GM12878 (cell line): ENCODE measurements around the gene HTRA2. TPM values are rescaled to one million over a fixed set of nuclear protein-coding genes. Genes with fewer than 3 reads are reported as not detected.

Experiments used
- ATAC-seq: fragments of 200-7000 bp; cut with Tn5 transposase; 3 replicates; pipeline ENCODE4 v1.9.1; 2020; ENCODE audit warnings: mild to moderate bottlenecking, moderate library complexity
- BruUV-seq: library from RNA; stranded (reverse); fragments of 400-500 nt; replicated peaks from 2 replicates; lab custom pipeline; 2021; lab: Mats Ljungman, UMichigan
- CTCF ChIA-PET: fragments of 300-600 bp; sonication (Branson Sonifier 250); formaldehyde crosslinking; extraction: SDS; loops from one replicate; lab custom pipeline; 2021; ENCODE audit warnings: inconsistent platforms; lab: Yijun Ruan, JAX
- POLR2A ChIA-PET: fragments of 350-600 bp; formaldehyde crosslinking; extraction: SDS; loops from one replicate; lab custom pipeline; 2021; ENCODE audit warnings: inconsistent platforms; lab: Charles Lee
- RAD21 ChIA-PET: fragments of 300-600 bp; sonication (Branson Sonifier 250); formaldehyde crosslinking; loops from one replicate; lab custom pipeline; 2023; ENCODE audit warnings: antibody characterized with exemption; ENCODE audit not compliant: unreplicated experiment; lab: Charles Lee
- SMC1A ChIA-PET: fragments of 300-600 bp; sonication (Branson Sonifier 250); formaldehyde crosslinking; loops from one replicate; lab custom pipeline; 2023; ENCODE audit not compliant: unreplicated experiment, uncharacterized antibody; lab: Charles Lee
- DNase-seq: peaks from one replicate; pipeline ENCODE4 v3.0.0-alpha.2; 2011; ENCODE audit warnings: low read depth, low spot score
- FAIRE-seq: peaks from 3 replicates; lab custom pipeline; 2011; peaks lifted over from hg19 to GRCh38; lab: Jason Lieb, UNC
- H2AFZ ChIP-seq: 2 replicates; pipeline ENCODE4 v1.6.0; 2011; ENCODE audit warnings: low read depth, low read length, control low read depth; ENCODE audit not compliant: control insufficient read depth
- H3K27ac ChIP-seq: 2 replicates; pipeline ENCODE4 v1.5.1; 2011; ENCODE audit warnings: control low read depth; ENCODE audit not compliant: control insufficient read depth, insufficient read depth
- H3K27me3 ChIP-seq, 2 experiments: replicated peaks in 1 of 2; 2 replicates each; pipeline versions ENCODE4 v1.6.0 to v1.6.1; 2011; ENCODE audit warnings: low read length in 1 of 2; ENCODE audit not compliant: control insufficient read depth in 2 of 2, insufficient read depth in 2 of 2
- H3K36me3 ChIP-seq, 2 experiments: 2 replicates each; pipeline ENCODE4 v1.5.1; 2011; ENCODE audit warnings: low read length in 1 of 2; ENCODE audit not compliant: control insufficient read depth in 2 of 2, insufficient read depth in 2 of 2
- H3K4me1 ChIP-seq: 2 replicates; pipeline ENCODE4 v1.6.1; 2011; ENCODE audit warnings: mild to moderate bottlenecking, low read length, moderate library complexity, mixed read lengths; ENCODE audit not compliant: control insufficient read depth, insufficient read depth
- H3K4me2 ChIP-seq: 2 replicates; pipeline ENCODE4 v1.6.0; 2011; ENCODE audit warnings: control low read depth; ENCODE audit not compliant: control insufficient read depth, insufficient read depth
- H3K4me3 ChIP-seq: fragments of 200-600 bp; sonication (generic); 2 replicates; pipeline ENCODE4 v1.5.1; 2016
- H3K79me2 ChIP-seq: 2 replicates; pipeline ENCODE4 v1.6.0; 2011; ENCODE audit warnings: low read length; ENCODE audit not compliant: control insufficient read depth, insufficient read depth
- H3K9ac ChIP-seq: 2 replicates; pipeline ENCODE4 v1.8.0; 2011; ENCODE audit warnings: low read length, control low read depth, mixed read lengths; ENCODE audit not compliant: control insufficient read depth, insufficient read depth
- H3K9me3 ChIP-seq: replicated peaks from 3 replicates; pipeline ENCODE4 v1.5.1; 2011; ENCODE audit warnings: mild to moderate bottlenecking, low read length; ENCODE audit not compliant: control insufficient read depth, insufficient read depth
- H4K20me1 ChIP-seq: 2 replicates; pipeline ENCODE4 v1.6.0; 2011; ENCODE audit not compliant: control insufficient read depth, insufficient read depth
- BACH1 ChIP-seq: fragments of 450-650 bp; IDR thresholded peaks from 2 replicates; pipeline ENCODE4 v1.6.1; 2017; ENCODE audit warnings: mild to moderate bottlenecking, borderline replicate concordance
- EZH2 ChIP-seq: IDR thresholded peaks from 2 replicates; pipeline ENCODE4 v1.6.1; 2012; ENCODE audit warnings: low read depth, mild to moderate bottlenecking, control low read depth, inconsistent platforms, low read length, borderline replicate concordance; ENCODE audit not compliant: control insufficient read depth
- GABPA ChIP-seq: IDR thresholded peaks from 2 replicates; pipeline ENCODE4 v1.6.1; 2014; ENCODE audit warnings: antibody characterized with exemption, low read depth, mild to moderate bottlenecking, inconsistent platforms
- HDGF ChIP-seq: fragments of 450-650 bp; IDR thresholded peaks from 2 replicates; pipeline ENCODE4 v1.6.1; 2016; ENCODE audit warnings: antibody characterized with exemption
- IKZF2 ChIP-seq, 2 experiments: fragments of 450-650 bp; IDR thresholded peaks; 2 replicates each; pipeline ENCODE4 v1.6.1; 2017; ENCODE audit warnings: mild to moderate bottlenecking in 2 of 2, moderate library complexity in 2 of 2
- JUND ChIP-seq: IDR thresholded peaks from 2 replicates; pipeline ENCODE4 v1.6.1; 2012; ENCODE audit warnings: low read depth, mild to moderate bottlenecking, low read length, improper control_type of control experiment, moderate library complexity
- KLF5 ChIP-seq: fragments of 450-650 bp; IDR thresholded peaks from 2 replicates; pipeline ENCODE4 v1.6.1; 2014; ENCODE audit warnings: mild to moderate bottlenecking; ENCODE audit not compliant: partially characterized antibody
- NBN ChIP-seq: fragments of 450-650 bp; IDR thresholded peaks from 2 replicates; pipeline ENCODE4 v1.6.1; 2016
- NR2C1 ChIP-seq: fragments of 450-650 bp; IDR thresholded peaks from 2 replicates; pipeline ENCODE4 v1.6.1; 2017; ENCODE audit warnings: antibody characterized with exemption, mild to moderate bottlenecking, moderate library complexity
- POLR2AphosphoS2 ChIP-seq: IDR thresholded peaks from 2 replicates; pipeline ENCODE4 v1.6.1; 2011; ENCODE audit warnings: low read depth, mild to moderate bottlenecking, low read length, improper control_type of control experiment, moderate library complexity
- STAT3 ChIP-seq: IDR thresholded peaks from 2 replicates; pipeline ENCODE4 v1.6.1; 2011; ENCODE audit warnings: low read depth, low read length, improper control_type of control experiment
- SUPT20H ChIP-seq: IDR thresholded peaks from 2 replicates; pipeline ENCODE4 v1.6.1; 2011; ENCODE audit warnings: low read depth, mild to moderate bottlenecking, low read length, moderate library complexity, borderline replicate concordance; ENCODE audit not compliant: control insufficient read depth
- TAF1 ChIP-seq: IDR thresholded peaks from 2 replicates; pipeline ENCODE4 v1.6.1; 2011; ENCODE audit warnings: mild to moderate bottlenecking, low read depth, low read length, borderline replicate concordance
- TBL1XR1 ChIP-seq: IDR thresholded peaks from 2 replicates; pipeline ENCODE4 v1.6.1; 2012; ENCODE audit warnings: low read depth, low read length, improper control_type of control experiment
- WGBS: methylation state at CpG from one replicate; pipeline ENCODE4 v1.1.6; 2016; ENCODE audit warnings: low lambda C conversion rate; ENCODE audit not compliant: insufficient replicate concordance, insufficient coverage; ENCODE audit errors: missing lambda C conversion rate; 5-methylcytosine and 5-hydroxymethylcytosine counted together
- in situ Hi-C: fragments of 300-500 bp; cut with MboI; formaldehyde crosslinking; loops from 9 replicates; pipeline ENCODE4 v1.14.3; 2018; ENCODE audit warnings: mixed read lengths
- intact Hi-C: fragments of 100-400 bp; cut with micrococcal nuclease; formaldehyde crosslinking; loops from one replicate; pipeline ENCODE4 v1.14.2; 2022; ENCODE audit not compliant: unreplicated experiment
- polyA plus RNA-seq, 11 experiments: library from polyadenylated mRNA; depleted of rRNA in 4 of 11; unstranded in 6 of 11; stranded (reverse) in 5 of 11; fragments of >200 nt; fragmentation: Nextera tagmentation in 4 of 11; fragmentation: Illumina TruSeq in 1 of 11; extraction: Ambion mirVana in 4 of 11; extraction: Trizol in 1 of 11; gene quantifications; 1 replicate in 1 of 11; 2 replicates in 10 of 11; pipeline versions ENCODE4 v1.2.1 to v1.2.3, GENCODE V29; 2011 to 2016; ENCODE audit warnings: inconsistent platforms in 2 of 11, missing spikeins in 2 of 11, low read depth in 1 of 11
- total RNA-seq, 4 experiments: library from RNA; depleted of rRNA in 3 of 4; stranded (reverse); fragments of >200 nt in 3 of 4; fragmentation: Illumina TruSeq in 1 of 4; extraction: Trizol in 1 of 4; gene quantifications; 2 replicates each; pipeline versions ENCODE4 v1.2.1 to v1.2.3, GENCODE V29; 2013 to 2021
- TF ChIP-seq, protein P1 (sequence below): fragments of 450-650 bp; IDR thresholded peaks from 2 replicates; pipeline ENCODE4 v1.6.1; 2017; ENCODE audit warnings: borderline replicate concordance
- TF ChIP-seq, protein P2 (sequence below): fragments of 450-650 bp; IDR thresholded peaks from 2 replicates; pipeline ENCODE4 v1.6.1; 2017; ENCODE audit warnings: mild to moderate bottlenecking

HTRA2 gene
- total and polyA plus RNA-seq, 10 of the 15 experiments (the other 5 are each of a cell fraction or from before 2014, with no cell fraction given) = 42.3 to 73.9 (median 54.6) TPM

DNA sequence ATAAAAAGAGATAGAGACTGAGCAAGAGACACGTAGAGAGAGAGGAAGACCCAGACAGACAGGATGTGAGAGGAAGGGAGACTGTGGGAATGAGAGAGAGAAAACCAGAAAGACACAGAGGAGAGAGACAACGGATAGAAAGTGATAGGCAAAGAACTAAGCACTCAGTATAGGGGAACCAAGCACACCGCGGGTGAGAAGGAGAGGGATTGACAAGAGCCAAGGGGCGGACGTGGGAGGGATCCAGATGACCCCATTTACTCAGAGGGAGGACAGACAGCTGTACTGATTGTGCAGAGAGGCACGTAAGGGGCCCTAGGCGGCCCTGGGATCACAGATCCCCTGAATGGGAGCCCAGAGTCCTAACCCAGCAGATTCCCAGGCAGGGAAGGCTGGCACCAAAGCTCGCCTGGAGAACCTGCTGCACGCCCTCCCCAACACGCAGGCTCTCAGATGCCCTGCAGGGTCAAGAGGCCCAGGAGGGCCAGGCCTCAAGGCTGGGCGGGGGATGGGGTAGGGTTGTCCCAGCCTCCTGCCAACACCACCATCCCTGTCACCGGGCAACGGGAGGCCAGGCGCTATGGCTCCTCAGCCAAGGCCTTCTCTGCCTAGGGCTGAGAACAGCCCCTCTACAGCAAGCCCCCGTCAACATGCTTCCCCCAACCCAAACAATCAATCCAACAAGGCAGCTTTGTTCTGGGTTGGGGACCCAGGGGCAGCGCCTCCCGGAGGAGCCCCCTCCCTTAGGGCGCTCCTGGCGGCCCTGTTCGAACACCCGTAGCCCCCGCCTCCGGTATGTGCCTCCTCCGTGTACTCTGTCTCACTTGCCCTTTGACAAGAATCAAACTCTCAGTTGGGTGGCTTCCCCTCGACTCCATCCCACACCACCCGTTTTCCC lies 23.4 kb downstream of the HTRA2 start (continued):
- peak; percentile 47; the same call in 1 of the 2 replicates for TF ChIP-seq HDGF

DNA sequence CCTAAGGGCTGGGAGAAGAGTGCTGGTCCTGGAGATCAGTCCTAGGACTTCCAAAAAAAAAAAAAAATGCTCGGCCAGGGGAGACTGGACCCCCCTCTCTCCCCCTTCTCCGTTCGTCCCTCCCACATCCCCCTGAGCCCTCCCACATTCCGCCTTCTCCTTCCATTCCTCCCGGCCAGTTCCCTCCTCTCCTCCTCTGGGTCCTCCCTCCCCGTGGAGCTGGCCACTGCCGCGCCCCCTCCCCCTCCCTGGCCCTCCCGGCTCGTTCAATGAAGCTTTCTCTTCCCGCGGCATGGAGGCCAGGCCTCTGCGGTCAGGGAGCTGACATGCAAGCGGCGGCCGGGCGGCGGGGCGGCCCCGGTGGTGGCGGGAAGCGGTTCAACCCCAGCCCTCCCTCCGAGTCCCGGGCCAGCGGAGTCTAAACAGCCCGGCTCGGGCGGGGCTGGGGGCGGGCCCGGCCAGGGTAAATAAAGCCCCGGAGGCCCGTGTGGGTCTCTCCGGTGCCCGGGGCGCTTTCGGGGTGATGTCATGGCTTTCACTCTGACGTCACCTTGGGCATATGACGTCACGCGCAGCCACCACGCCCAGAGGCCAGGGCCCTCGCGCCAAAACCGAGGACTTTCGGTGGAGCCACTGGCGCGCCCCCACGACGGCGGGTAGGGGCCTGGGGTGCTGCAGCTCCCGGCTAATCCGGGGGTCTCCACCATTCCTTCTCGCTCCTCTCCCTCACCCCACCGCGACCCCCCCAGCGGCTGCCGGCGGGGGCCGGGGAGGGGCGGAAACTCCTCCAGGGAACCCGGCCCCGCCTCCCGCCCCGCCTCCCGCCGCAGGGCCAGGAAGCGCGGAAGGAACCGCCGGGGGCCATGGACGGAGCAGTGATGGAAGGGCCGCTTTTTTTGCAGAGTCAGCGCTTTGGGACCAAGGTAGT lies 24.4 kb downstream of the HTRA2 start, which contains the start of the genes DOK1 and LOXL3:
Gene DOK1 (plus strand): TSS at position 829 of the 928 bp plus-strand sequence. CDS start 35 bp downstream, at position 864.
Gene LOXL3 (minus strand): TSS at position 51 of the 928 bp plus-strand sequence. CDS start 1,308 bp downstream, outside the sequence.
- H3K36me3 ChIP-seq = peaks cover 1 to 11% of the 10 kb centered on the region in 2 experiments; a peak in 2 of 4 replicates
- under 1% methylated on average over 36 of the region's 73 CpGs for WGBS
- SMC1A ChIA-PET = interaction anchor here (1.1 to 6.8 kb wide), 8 partner anchors 12 to 32 kb away, joined by 3 to 106 read pairs (median 6); partner anchors contain the start of genes AUP1 and HTRA2
- in situ Hi-C loops (no loop called here), intact Hi-C loops (loop anchor here (1.0 to 2.0 kb wide), 3 partner anchors 17 to 31 kb away; no protein-coding TSS in a partner anchor)
- POLR2A ChIA-PET = interaction anchor here (0.6 to 17.8 kb wide), 5 partner anchors 22 to 558 kb away, joined by 3 to 441 read pairs (median 5); no protein-coding TSS in a partner anchor
- CTCF ChIA-PET = interaction anchor here (1.1 to 8.5 kb wide), 6 partner anchors 10 to 32 kb away, joined by 3 to 115 read pairs (median 5); no protein-coding TSS in a partner anchor
- peaks cover 75% of the 10 kb centered on the region for H3K79me2 ChIP-seq
- H3K27me3 ChIP-seq = no peaks in the 10 kb centered on the region
- RAD21 ChIA-PET = interaction anchor here (0.7 to 8.6 kb wide), 6 partner anchors 15 to 112 kb away, joined by 3 to 96 read pairs (median 15); partner anchors contain the start of genes AUP1 and HTRA2
- H3K4me3 ChIP-seq = peak within 1 kb of the TSS; percentile 95
- no TSS peak for BruUV-seq
- peak within 1 kb of the TSS; percentile 93 for H3K27ac ChIP-seq
- peaks cover 29% of the 10 kb centered on the region for H3K4me1 ChIP-seq
- H2AFZ ChIP-seq = peak within 1 kb of the TSS; percentile 87
- peak within 1 kb of the TSS; percentile 96 for H3K9ac ChIP-seq
- no peak for FAIRE-seq
- DNase-seq = no peak
- H3K4me2 ChIP-seq = peak within 1 kb of the TSS; percentile 95
- no peaks in the 10 kb centered on the region; the same call in 2 of the 3 replicates for H3K9me3 ChIP-seq
- ATAC-seq = peak; percentile 69
- no peaks in the 10 kb centered on the region for H4K20me1 ChIP-seq
- TF ChIP-seq GABPA (no peak), EZH2 (no peak), IKZF2 (IDR thresholded peaks at IDR 0.05) (peak; percentile 47 to 49; a peak in 3 of 4 replicates), KLF5 (peak; percentile 44), BACH1 (0 out of 2 replicates have a peak, but pooled peaks have one; percentile 35), POLR2AphosphoS2 (0 out of 2 replicates have a peak, but pooled peaks have one; percentile 45), STAT3 (no peak), NBN (peak; percentile 100), TAF1 (peak; percentile 43; the same call in 1 of the 2 replicates), SUPT20H (no peak), TBL1XR1 (no peak), JUND (peak; percentile 75; the same call in 1 of the 2 replicates), NR2C1 (peak; percentile 44; the same call in 1 of the 2 replicates)
- TF ChIP-seq, protein P1, sequence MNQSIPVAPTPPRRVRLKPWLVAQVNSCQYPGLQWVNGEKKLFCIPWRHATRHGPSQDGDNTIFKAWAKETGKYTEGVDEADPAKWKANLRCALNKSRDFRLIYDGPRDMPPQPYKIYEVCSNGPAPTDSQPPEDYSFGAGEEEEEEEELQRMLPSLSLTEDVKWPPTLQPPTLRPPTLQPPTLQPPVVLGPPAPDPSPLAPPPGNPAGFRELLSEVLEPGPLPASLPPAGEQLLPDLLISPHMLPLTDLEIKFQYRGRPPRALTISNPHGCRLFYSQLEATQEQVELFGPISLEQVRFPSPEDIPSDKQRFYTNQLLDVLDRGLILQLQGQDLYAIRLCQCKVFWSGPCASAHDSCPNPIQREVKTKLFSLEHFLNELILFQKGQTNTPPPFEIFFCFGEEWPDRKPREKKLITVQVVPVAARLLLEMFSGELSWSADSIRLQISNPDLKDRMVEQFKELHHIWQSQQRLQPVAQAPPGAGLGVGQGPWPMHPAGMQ = no peak
- TF ChIP-seq, protein P2, sequence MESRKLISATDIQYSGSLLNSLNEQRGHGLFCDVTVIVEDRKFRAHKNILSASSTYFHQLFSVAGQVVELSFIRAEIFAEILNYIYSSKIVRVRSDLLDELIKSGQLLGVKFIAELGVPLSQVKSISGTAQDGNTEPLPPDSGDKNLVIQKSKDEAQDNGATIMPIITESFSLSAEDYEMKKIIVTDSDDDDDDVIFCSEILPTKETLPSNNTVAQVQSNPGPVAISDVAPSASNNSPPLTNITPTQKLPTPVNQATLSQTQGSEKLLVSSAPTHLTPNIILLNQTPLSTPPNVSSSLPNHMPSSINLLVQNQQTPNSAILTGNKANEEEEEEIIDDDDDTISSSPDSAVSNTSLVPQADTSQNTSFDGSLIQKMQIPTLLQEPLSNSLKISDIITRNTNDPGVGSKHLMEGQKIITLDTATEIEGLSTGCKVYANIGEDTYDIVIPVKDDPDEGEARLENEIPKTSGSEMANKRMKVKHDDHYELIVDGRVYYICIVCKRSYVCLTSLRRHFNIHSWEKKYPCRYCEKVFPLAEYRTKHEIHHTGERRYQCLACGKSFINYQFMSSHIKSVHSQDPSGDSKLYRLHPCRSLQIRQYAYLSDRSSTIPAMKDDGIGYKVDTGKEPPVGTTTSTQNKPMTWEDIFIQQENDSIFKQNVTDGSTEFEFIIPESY = no peak
